GM10266 (cell line): ENCODE data around the gene TBC1D19.

Experiments
- DNase-seq: peaks from one replicate; pipeline ENCODE4 v3.0.0; 2012; ENCODE audit errors: extremely low spot score
- TF ChIP-seq, protein P1 (sequence below): IDR thresholded peaks from 2 replicates; pipeline ENCODE4 v1.5.1; 2012; ENCODE audit warnings: mild to moderate bottlenecking, low read depth; ENCODE audit not compliant: control insufficient read depth, insufficient read depth; ENCODE audit errors: missing control alignments

Gene TBC1D19

DNA sequence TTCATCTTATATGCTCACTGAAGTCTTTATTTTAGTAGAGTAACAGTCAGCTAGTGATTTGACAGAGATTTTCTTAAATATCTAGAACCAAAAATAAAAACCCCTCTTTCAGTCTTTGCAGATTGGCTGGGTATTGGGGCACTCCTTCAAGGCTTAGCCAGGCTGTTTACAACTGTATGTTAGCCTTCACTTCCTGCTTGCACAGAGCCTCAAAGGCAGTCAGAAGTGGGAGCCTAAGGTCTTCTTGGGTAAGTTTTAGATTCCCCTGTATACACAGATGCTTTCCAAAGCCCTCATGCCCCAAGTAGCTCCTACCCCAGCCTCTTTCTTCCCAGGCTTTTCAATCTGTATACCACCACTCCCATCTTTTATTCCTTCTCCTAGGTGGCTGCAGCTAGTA lies 140.7 kb downstream of the TBC1D19 start:
- TF ChIP-seq, protein P1, sequence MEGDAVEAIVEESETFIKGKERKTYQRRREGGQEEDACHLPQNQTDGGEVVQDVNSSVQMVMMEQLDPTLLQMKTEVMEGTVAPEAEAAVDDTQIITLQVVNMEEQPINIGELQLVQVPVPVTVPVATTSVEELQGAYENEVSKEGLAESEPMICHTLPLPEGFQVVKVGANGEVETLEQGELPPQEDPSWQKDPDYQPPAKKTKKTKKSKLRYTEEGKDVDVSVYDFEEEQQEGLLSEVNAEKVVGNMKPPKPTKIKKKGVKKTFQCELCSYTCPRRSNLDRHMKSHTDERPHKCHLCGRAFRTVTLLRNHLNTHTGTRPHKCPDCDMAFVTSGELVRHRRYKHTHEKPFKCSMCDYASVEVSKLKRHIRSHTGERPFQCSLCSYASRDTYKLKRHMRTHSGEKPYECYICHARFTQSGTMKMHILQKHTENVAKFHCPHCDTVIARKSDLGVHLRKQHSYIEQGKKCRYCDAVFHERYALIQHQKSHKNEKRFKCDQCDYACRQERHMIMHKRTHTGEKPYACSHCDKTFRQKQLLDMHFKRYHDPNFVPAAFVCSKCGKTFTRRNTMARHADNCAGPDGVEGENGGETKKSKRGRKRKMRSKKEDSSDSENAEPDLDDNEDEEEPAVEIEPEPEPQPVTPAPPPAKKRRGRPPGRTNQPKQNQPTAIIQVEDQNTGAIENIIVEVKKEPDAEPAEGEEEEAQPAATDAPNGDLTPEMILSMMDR = no peak
- no peak for DNase-seq

DNA sequence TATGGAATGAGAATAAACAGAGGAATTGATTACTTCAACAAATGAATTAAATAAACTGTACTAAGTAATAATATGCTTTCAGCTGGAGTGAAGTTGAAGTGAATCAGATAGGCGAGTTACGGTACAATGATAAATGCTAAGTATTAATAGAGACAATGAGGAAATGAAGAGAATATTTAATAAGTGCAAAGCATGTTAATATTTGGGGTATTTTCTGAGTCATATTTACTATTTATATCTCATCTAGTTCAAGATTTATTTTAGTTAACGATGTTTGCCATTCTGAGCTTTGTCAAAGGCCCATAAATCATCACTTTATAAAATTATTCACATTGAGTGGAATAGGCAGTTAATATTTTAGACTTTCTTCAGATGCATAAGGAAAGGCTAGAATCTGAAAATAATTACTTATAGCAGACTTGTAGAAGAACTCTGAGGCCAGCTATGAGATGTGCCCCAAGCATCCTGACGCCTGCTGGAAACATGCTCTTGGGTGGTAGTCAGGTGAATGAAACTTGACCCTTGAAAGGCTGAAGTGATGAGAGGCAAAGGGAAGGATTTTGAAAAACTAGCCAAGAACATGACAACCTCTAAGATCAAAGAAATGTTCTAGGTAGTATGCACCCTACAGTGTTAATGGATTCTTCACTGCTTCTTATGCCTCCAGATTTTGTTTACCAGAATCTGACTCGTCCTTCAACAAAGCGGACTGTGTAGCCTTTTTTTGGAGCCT lies 142.9 kb downstream of the TBC1D19 start:
- no peak for DNase-seq
- TF ChIP-seq, protein P1 = no peak

- no peak for DNase-seq
- TF ChIP-seq, protein P1 = no peak
Observed at GRCh38 chr4:26727844-26728243, 144.0 kb downstream of the TBC1D19 start.

- DNase-seq = no peak
- TF ChIP-seq, protein P1 = no peak
Observed at GRCh38 chr4:26729027-26729426, 145.1 kb downstream of the TBC1D19 start.

DNA sequence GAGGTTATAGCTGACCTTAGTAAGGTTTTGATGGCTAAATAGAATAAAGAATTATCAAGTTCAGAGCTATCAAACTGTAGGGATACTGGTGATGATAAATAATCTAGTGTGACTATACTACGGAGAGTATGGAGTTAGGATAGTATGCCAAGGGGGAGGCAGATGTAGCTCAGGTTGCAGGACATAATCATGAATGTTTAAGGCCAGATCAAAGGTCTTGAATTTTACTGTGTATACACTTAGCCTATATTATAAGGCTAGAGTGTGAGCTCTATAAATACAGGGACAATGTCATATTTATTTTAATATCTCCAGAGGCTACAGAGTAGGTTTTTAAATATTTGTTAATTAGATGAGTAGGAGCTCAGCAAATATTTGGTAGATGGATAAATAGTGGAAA lies 145.7 kb downstream of the TBC1D19 start:
- DNase-seq = no peak
- TF ChIP-seq, protein P1 = no peak

DNA sequence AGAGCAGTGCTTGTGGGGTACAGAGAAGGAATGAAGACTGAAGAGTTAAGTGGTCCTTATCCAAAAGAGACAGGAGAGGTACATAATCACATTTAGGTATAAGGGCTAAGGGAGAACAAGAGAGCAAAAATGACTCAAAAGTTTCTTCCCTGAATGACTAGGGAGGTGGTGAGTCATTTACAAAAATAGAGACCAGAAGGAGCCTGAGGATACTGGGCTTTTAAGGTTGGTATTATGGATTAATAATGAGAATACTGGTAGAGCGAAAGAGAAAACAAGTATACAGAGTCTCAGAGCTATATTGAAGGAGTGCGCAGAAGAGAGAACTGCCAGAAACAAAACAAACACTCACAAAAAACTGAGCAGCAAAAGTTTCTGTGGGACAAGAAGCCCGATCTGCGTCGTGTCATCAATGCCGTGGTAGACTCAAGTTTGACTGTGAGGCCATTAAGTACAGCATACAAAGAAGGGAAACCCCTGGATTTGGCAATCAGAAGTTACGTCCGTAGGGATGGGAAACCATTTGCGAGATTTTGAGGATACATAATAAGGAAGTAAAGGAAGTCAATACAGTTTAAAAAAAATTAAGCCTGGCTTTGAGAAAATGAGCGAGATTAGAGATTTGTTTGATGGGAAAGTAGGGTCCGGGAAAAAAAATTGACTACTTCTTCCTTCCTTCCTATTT lies 147.6 kb downstream of the TBC1D19 start:
- peak; percentile 23 for DNase-seq
- TF ChIP-seq, protein P1 = no peak

DNA sequence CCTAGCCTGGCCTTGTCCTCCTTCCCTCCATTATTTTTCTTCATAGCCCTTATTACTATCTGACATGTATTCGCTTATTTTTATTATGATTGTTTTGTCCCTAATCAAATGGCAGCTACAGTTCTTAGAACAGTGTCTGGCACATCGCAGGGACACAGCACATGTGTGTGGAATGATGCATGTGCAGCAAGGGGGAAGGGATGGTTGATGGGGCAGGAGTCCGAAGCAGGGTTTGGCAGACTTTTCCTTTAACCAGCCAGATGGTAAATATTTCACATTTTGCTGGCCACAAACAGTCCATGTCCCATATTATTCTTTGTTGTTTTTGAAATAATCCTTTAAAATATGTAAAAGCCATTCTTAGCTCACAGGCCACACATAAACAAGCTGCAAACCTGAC lies 148.5 kb downstream of the TBC1D19 start:
- TF ChIP-seq, protein P1 = no peak
- DNase-seq = no peak
